Measurements from ENCODE around the gene KLHL36. TPM values are rescaled to one million over a fixed set of nuclear protein-coding genes. Genes with fewer than 3 reads are reported as not detected.
"Not testable (repeated sequence)": the region's sequence is repeated elsewhere in the genome, so short reads cannot be mapped to it uniquely, and the experiment has no call there.

Gene KLHL36
- total RNA-seq, 1 experiment from 2014 or later, result 56.1 TPM

GRCh38 chr16:84687715-84688114, 39.4 kb downstream of the KLHL36 start (continued):
- TF ChIP-seq ZNF281 (CRISPR knock-in tag; IDR thresholded peaks at IDR 0.05) (no peak), CBFB (CRISPR knock-in tag; IDR thresholded peaks at IDR 0.05; ENCODE audit: low read depth) (no peak), ZNF416 (CRISPR knock-in tag; IDR thresholded peaks at IDR 0.05) (no peak), ZNF425 (CRISPR knock-in tag; conservative IDR thresholded peaks at IDR 0.05) (no peak), ATF2 (CRISPR knock-in tag; IDR thresholded peaks at IDR 0.05; ENCODE audit: borderline replicate concordance, low read depth) (no peak), ZNF263 (CRISPR knock-in tag; IDR thresholded peaks at IDR 0.05; ENCODE audit: low read depth) (no peak)

GRCh38 chr16:84688163-84688562, 39.9 kb downstream of the KLHL36 start:
- CTCF ChIA-PET, result interaction anchor here (1.2 to 2.0 kb wide), 2 partner anchors 16 to 38 kb away, joined by 5 to 6 read pairs; no protein-coding TSS in a partner anchor
- H3K27ac Mint-ChIP-seq; DNase-seq (ENCODE audit: low spot score); H3K27me3 Mint-ChIP-seq (ENCODE audit: low read depth); POLR2A ChIA-PET; H3K36me3 Mint-ChIP-seq; H3K4me3 Mint-ChIP-seq; ATAC-seq: not testable (repeated sequence)
- peaks cover 26% of the 10 kb centered on the region for H3K9me3 Mint-ChIP-seq
- peaks cover 19% of the 10 kb centered on the region for H3K4me1 Mint-ChIP-seq

GRCh38 chr16:84689111-84689510, 40.8 kb downstream of the KLHL36 start:
- H3K9me3 Mint-ChIP-seq, result peaks cover 26% of the 10 kb centered on the region
- H3K36me3 Mint-ChIP-seq, result peaks cover 4% of the 10 kb centered on the region; the same call in 1 of the 2 replicates
- POLR2A ChIA-PET, result no interaction called here
- H3K4me3 Mint-ChIP-seq, result no peak overlapping the region
- CTCF ChIA-PET, result interaction anchor here (0.9 to 2.0 kb wide), 3 partner anchors 17 to 263 kb away, joined by 3 to 6 read pairs (median 4); no protein-coding TSS in a partner anchor
- TF ChIP-seq ZNF671 (CRISPR knock-in tag; IDR thresholded peaks at IDR 0.05), result no peak
- no peak for TF ChIP-seq PRDM15 (CRISPR knock-in tag; IDR thresholded peaks at IDR 0.05)
- no peak for TF ChIP-seq FOXP1 (CRISPR knock-in tag; IDR thresholded peaks at IDR 0.05; ENCODE audit: borderline replicate concordance)
- H3K27me3 Mint-ChIP-seq (ENCODE audit: low read depth), result peaks cover 3% of the 10 kb centered on the region; the same call in 1 of the 2 replicates
- H3K4me1 Mint-ChIP-seq, result peaks cover 11% of the 10 kb centered on the region
- ATAC-seq (no peak), DNase-seq (ENCODE audit: low spot score) (no peak)
- no peak overlapping the region for H3K27ac Mint-ChIP-seq
